ENCODE data around the gene LRRC8D. TPM values are rescaled to one million over a fixed set of nuclear protein-coding genes. Genes with fewer than 3 reads are reported as not detected.

Gene LRRC8D
- total RNA-seq, 5 donors from 2014 or later (not counting 1 experiment from before 2014, with no cell fraction given), result 23.8 to 43.4 (median 33.0) TPM

DNA sequence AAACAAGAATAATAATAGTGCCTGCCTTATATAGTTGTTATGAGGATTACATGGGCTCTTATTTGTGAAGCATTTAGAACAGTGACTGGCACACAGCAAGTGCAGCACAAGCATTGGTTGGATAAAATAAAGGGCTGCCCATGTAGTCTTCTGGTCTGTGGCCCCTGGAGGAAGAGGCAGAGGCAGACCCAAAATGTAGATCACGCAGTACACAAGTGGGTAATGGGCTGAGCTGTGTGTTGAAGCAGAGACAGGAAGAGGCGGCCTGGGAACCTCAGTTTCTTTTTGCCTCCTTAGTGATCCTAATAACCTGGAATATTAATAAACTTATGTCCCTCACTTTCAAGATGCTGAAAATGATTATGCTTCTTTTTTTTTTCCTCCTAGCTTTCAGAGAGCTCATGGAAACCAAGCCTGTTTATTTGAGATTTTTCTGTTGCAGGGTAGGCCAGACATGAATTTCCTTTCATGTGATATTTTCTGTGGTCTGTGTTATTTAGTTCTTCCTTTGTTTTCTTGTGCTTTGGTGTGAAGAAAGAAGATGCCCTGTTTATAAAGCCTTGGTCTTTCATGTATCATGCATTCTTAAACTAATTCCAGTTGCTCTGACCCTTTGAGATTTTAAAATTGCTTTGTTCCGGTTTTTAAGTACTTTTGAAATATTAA, 42.5 kb downstream of the LRRC8D start:
- DNase-seq, result peak in 2 of 35 experiments; percentile 9 to 45
- no peaks in the 10 kb centered on the region for H3K9me3 Mint-ChIP-seq
- peaks cover 13 to 14% of the 10 kb centered on the region in 2 experiments for H3K4me1 ChIP-seq (ENCODE audit: control insufficient read depth in 1 of 2, extremely low read depth in 1 of 2, insufficient read depth in 2 of 2, low read length in 2 of 2)
- ChIA-PET CTCF (interaction anchor here (1.0 kb wide), 2 partner anchors 17 to 36 kb away, joined by 3 to 4 read pairs; no protein-coding TSS in a partner anchor), POLR2A (interaction anchor here in 1 of 2 donors (0.7 to 0.8 kb wide), 2 partner anchors 19 to 42 kb away, joined by 3 read pairs; no protein-coding TSS in a partner anchor)
- H3K27me3 Mint-ChIP-seq, result no peaks in the 10 kb centered on the region
- peak in 3 of 4 experiments; percentile 38 to 72 (median 64) for ATAC-seq (replicated peaks in 1 of 4)
- H3K4me3 Mint-ChIP-seq, result peak overlapping the region; percentile 10 to 43 (median 16)
- 100% methylated on average over 1 of the region's 3 CpGs for WGBS (ENCODE audit: insufficient coverage)
- no peaks in the 10 kb centered on the region for H3K27me3 ChIP-seq (replicated peaks in 1 of 2; ENCODE audit: control insufficient read depth in 2 of 2, extremely low read depth in 1 of 2, insufficient read depth in 2 of 2, low read length in 1 of 2)
- peaks cover 59 to 77% (median 72%) of the 10 kb centered on the region in 3 donors for H3K4me1 Mint-ChIP-seq
- H3K4me3 ChIP-seq (ENCODE audit: control insufficient read depth in 1 of 2, extremely low read depth in 1 of 2, low read length in 1 of 2), result no peak overlapping the region
- peak overlapping the region; percentile 56 for H3K27ac ChIP-seq (ENCODE audit: low read length)
- peak overlapping the region; percentile 91 to 97 for H3K27ac Mint-ChIP-seq
- H3K36me3 ChIP-seq (ENCODE audit: control insufficient read depth in 2 of 2, extremely low read depth in 1 of 2, insufficient read depth in 1 of 2, low read length in 1 of 2), result peaks cover 0 to under 1% of the 10 kb centered on the region in 2 donors
- no peaks in the 10 kb centered on the region for H3K9me3 ChIP-seq
- H3K36me3 Mint-ChIP-seq, result peaks cover 57% of the 10 kb centered on the region

DNA sequence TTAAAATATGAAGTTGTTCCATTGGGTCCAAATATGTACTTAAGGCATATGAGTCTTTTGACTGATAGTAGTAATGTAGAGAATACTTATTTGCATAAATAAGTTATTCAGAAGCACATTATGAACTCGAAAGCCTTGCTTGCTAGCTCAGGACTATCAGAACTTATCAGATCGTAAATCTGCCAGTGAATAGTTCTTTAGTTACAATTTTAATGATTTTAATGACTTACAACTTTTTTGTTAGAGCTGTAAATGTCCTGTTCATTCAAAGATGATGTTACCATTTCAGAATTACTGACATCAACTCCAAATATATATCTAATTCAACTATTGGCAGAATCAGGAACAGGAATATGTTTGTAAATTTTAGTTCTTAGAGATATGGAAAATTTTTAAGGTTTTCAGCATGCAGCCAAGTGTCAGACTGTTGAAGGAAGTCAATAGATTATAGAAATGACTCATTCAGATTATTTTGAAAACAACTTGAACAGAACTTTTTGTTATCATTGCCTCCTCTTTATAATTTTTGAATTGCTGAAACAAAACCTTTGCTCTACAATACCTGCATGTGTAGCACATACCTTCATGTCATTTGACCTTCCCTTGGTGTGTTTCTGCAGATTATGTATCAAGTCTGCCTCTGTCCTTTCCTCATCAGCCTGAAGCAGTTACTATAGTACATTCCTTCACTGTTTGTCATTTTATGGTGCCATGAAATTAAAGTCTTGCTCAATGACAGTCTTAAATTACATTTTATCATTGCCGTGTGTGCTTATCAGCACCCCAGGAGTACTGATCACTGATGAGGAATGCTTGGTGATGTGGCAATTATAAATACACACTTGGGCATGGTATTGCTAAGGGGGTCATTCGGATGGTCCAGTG, 44.9 kb downstream of the LRRC8D start:
- Mint-ChIP-seq H3K36me3 (peaks cover 60% of the 10 kb centered on the region), H3K27me3 (no peaks in the 10 kb centered on the region), H3K27ac (peak overlapping the region; percentile 46 to 69), H3K4me3 (no peak overlapping the region), H3K4me1 (peaks cover 75 to 82% (median 79%) of the 10 kb centered on the region in 3 donors), H3K9me3 (no peaks in the 10 kb centered on the region)
- WGBS (ENCODE audit: insufficient coverage), result no CpG with 5 or more reads among the region's 4 CpGs
- Histone ChIP-seq H3K9me3 (no peaks in the 10 kb centered on the region), H3K27ac (ENCODE audit: low read length) (no peak overlapping the region), H3K4me1 (ENCODE audit: control insufficient read depth in 1 of 2, extremely low read depth in 1 of 2, insufficient read depth in 2 of 2, low read length in 2 of 2) (peaks cover 14 to 17% of the 10 kb centered on the region in 2 experiments), H3K27me3 (replicated peaks in 1 of 2; ENCODE audit: control insufficient read depth in 2 of 2, extremely low read depth in 1 of 2, insufficient read depth in 2 of 2, low read length in 1 of 2) (no peaks in the 10 kb centered on the region), H3K4me3 (ENCODE audit: control insufficient read depth in 1 of 2, extremely low read depth in 1 of 2, low read length in 1 of 2) (no peak overlapping the region), H3K36me3 (ENCODE audit: control insufficient read depth in 2 of 2, extremely low read depth in 1 of 2, insufficient read depth in 1 of 2, low read length in 1 of 2) (peaks cover 0 to 3% of the 10 kb centered on the region in 2 donors)
- peak in 2 of 4 experiments; percentile 27 to 40 for ATAC-seq (replicated peaks in 1 of 4)
- CTCF ChIA-PET, result no interaction called here
- DNase-seq, result no peak
- POLR2A ChIA-PET, result interaction anchor here in 1 of 2 donors (1.0 kb wide), 1 partner anchor 11 kb away, joined by 4 read pairs; no protein-coding TSS in a partner anchor

- Histone ChIP-seq H3K4me1 (ENCODE audit: control insufficient read depth in 1 of 2, extremely low read depth in 1 of 2, insufficient read depth in 2 of 2, low read length in 2 of 2) (peaks cover 14 to 25% of the 10 kb centered on the region in 2 experiments), H3K36me3 (ENCODE audit: control insufficient read depth in 2 of 2, extremely low read depth in 1 of 2, insufficient read depth in 1 of 2, low read length in 1 of 2) (peaks cover 0 to 3% of the 10 kb centered on the region in 2 donors), H3K9me3 (no peaks in the 10 kb centered on the region), H3K27me3 (replicated peaks in 1 of 2; ENCODE audit: control insufficient read depth in 2 of 2, extremely low read depth in 1 of 2, insufficient read depth in 2 of 2, low read length in 1 of 2) (no peaks in the 10 kb centered on the region), H3K27ac (ENCODE audit: low read length) (no peak overlapping the region), H3K4me3 (ENCODE audit: control insufficient read depth in 1 of 2, extremely low read depth in 1 of 2, low read length in 1 of 2) (no peak overlapping the region)
- Mint-ChIP-seq H3K9me3 (no peaks in the 10 kb centered on the region), H3K27ac (peak overlapping the region in 1 of 2 donors; percentile 8), H3K36me3 (peaks cover 58% of the 10 kb centered on the region), H3K4me1 (peaks cover 75 to 82% (median 80%) of the 10 kb centered on the region in 3 donors), H3K4me3 (no peak overlapping the region), H3K27me3 (no peaks in the 10 kb centered on the region)
- ATAC-seq (replicated peaks in 1 of 4) (no peak), DNase-seq (no peak)
- WGBS (ENCODE audit: insufficient coverage), result no CpG with 5 or more reads among the region's 7 CpGs
- ChIA-PET POLR2A (no interaction called here), CTCF (no interaction called here)
Observed at GRCh38 chr1:89866568-89866967, 45.7 kb downstream of the LRRC8D start.

DNA sequence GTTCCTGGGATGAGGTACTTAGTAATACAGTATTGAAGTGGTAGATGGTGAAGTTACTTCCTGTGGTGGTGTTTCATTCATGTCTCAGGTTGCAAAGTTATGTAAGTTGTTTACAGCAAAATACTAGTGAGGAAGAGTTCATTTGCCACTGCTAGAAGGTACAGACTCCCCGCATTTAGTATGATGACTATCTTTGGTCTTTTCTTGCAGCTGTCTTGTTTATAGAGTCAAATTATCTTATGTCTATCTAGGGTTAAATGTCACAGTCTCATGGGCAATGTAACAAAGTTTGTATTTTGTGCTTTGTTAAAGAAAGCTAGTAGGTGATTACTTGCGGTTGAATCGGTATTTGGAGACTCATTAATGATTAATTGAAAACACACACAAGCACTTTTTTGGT, 50.2 kb downstream of the LRRC8D start:
- H3K4me3 ChIP-seq (ENCODE audit: control insufficient read depth in 1 of 2, extremely low read depth in 1 of 2, low read length in 1 of 2), result no peak overlapping the region
- DNase-seq (peak in 1 of 35 experiments; percentile 65), ATAC-seq (replicated peaks in 1 of 4) (peak; percentile 87 to 97 (median 96))
- Mint-ChIP-seq H3K9me3 (no peaks in the 10 kb centered on the region), H3K36me3 (peaks cover 48% of the 10 kb centered on the region), H3K27me3 (no peaks in the 10 kb centered on the region), H3K4me1 (peaks cover 69 to 81% (median 76%) of the 10 kb centered on the region in 3 donors), H3K4me3 (peak overlapping the region; percentile 29 to 39 (median 39)), H3K27ac (peak overlapping the region; percentile 88 to 91)
- H3K27ac ChIP-seq (ENCODE audit: low read length), result peak overlapping the region; percentile 48
- no CpG with 5 or more reads among the region's 3 CpGs for WGBS (ENCODE audit: insufficient coverage)
- H3K9me3 ChIP-seq, result no peaks in the 10 kb centered on the region
- H3K27me3 ChIP-seq (replicated peaks in 1 of 2; ENCODE audit: control insufficient read depth in 2 of 2, extremely low read depth in 1 of 2, insufficient read depth in 2 of 2, low read length in 1 of 2), result no peaks in the 10 kb centered on the region
- ChIA-PET POLR2A (interaction anchor here (0.7 to 1.2 kb wide), 4 partner anchors 10 to 213 kb away, joined by 3 to 4 read pairs (median 3); no protein-coding TSS in a partner anchor), CTCF (interaction anchor here in 1 of 2 donors (0.5 kb wide), 1 partner anchor 259 kb away, joined by 5 read pairs; no protein-coding TSS in a partner anchor)
- H3K36me3 ChIP-seq (ENCODE audit: control insufficient read depth in 2 of 2, extremely low read depth in 1 of 2, insufficient read depth in 1 of 2, low read length in 1 of 2), result peaks cover 0 to 3% of the 10 kb centered on the region in 2 donors
- peaks cover 4 to 35% of the 10 kb centered on the region in 2 experiments for H3K4me1 ChIP-seq (ENCODE audit: control insufficient read depth in 1 of 2, extremely low read depth in 1 of 2, insufficient read depth in 2 of 2, low read length in 2 of 2)

DNA sequence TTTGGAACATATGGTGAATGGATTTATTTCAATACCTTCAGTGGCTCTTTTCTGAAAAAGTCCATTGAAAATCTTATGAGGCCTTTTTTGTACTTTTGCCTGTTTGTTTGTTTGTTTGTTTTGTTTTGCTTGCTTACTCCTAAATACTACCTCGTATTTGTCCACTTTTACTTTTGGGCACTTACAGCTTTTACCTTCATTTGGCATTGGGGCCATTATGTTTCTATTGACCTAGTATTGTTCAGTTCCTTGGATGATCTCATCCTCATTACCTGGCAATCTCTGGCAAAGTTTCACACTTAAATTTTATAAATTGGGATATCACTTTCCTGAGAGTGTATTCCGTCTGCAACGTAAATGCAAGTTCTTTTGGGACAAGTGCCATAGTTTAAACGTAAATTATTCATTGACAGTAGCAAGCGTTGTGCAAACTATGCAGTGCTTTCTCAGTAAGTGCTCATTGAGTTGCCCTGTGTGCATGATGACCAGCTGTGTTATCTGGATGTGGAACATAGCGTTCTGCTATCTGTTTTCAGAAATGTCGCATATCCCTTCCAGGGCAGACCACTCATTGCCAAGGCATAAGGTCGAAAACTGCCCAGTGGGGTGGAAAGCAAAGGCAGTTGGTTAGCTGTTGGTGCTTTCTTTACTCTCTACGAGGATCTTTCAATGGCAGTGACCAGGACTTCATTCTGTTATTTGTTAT, 51.1 kb downstream of the LRRC8D start:
- Histone ChIP-seq H3K9me3 (no peaks in the 10 kb centered on the region), H3K36me3 (ENCODE audit: control insufficient read depth in 2 of 2, extremely low read depth in 1 of 2, insufficient read depth in 1 of 2, low read length in 1 of 2) (peaks cover 0 to 3% of the 10 kb centered on the region in 2 donors), H3K27ac (ENCODE audit: low read length) (no peak overlapping the region), H3K4me1 (ENCODE audit: control insufficient read depth in 1 of 2, extremely low read depth in 1 of 2, insufficient read depth in 2 of 2, low read length in 2 of 2) (peaks cover 7 to 38% of the 10 kb centered on the region in 2 experiments), H3K27me3 (replicated peaks in 1 of 2; ENCODE audit: control insufficient read depth in 2 of 2, extremely low read depth in 1 of 2, insufficient read depth in 2 of 2, low read length in 1 of 2) (no peaks in the 10 kb centered on the region), H3K4me3 (ENCODE audit: control insufficient read depth in 1 of 2, extremely low read depth in 1 of 2, low read length in 1 of 2) (no peak overlapping the region)
- H3K9me3 Mint-ChIP-seq, result no peaks in the 10 kb centered on the region
- CTCF ChIA-PET, result interaction anchor here in 1 of 2 donors (0.5 to 0.7 kb wide), 3 partner anchors 59 to 419 kb away, joined by 3 to 7 read pairs (median 5); no protein-coding TSS in a partner anchor
- POLR2A ChIA-PET, result interaction anchor here in 1 of 2 donors (0.6 to 1.2 kb wide), 3 partner anchors 8 to 13 kb away, joined by 3 to 6 read pairs (median 3); no protein-coding TSS in a partner anchor
- no peaks in the 10 kb centered on the region for H3K27me3 Mint-ChIP-seq
- H3K36me3 Mint-ChIP-seq, result peaks cover 53% of the 10 kb centered on the region
- DNase-seq (no peak), ATAC-seq (replicated peaks in 1 of 4) (no peak)
- H3K27ac Mint-ChIP-seq, result peak overlapping the region; percentile 31 to 78
- peaks cover 68 to 82% (median 75%) of the 10 kb centered on the region in 3 donors for H3K4me1 Mint-ChIP-seq
- H3K4me3 Mint-ChIP-seq, result no peak overlapping the region
- WGBS (ENCODE audit: insufficient coverage), result 100% methylated on average over 4 of the region's 9 CpGs
